OCI-LY3 (cell line): ENCODE data around the gene ZBTB18.

Experiments used
- CTCF ChIP-seq: fragments of 200-600, 300-600 bp; sonication (generic); IDR thresholded peaks from 2 replicates; pipeline ENCODE4 v1.5.1; 2014; ENCODE audit warnings: antibody characterized with exemption, low read length, low read depth
- EZH2phosphoT487 ChIP-seq: fragments of 200-600 bp; shearing (Covaris generic); IDR thresholded peaks from 2 replicates; pipeline ENCODE4 v1.6.1; 2018; ENCODE audit warnings: antibody characterized with exemption, mixed run types, low read depth

GRCh38 chr1:244095529-244095911, 44.4 kb downstream of the ZBTB18 start:
- TF ChIP-seq CTCF (no peak), EZH2phosphoT487 (no peak)
